Measurements from ENCODE around the gene UBE2D3. TPM values are rescaled to one million over a fixed set of nuclear protein-coding genes. Genes with fewer than 3 reads are reported as not detected.
"Not testable (repeated sequence)": the region's sequence is repeated elsewhere in the genome, so short reads cannot be mapped to it uniquely, and the experiment has no call there.

Gene UBE2D3
- polyA plus RNA-seq (2012; ENCODE audit: missing spikeins): 256 TPM

DNA sequence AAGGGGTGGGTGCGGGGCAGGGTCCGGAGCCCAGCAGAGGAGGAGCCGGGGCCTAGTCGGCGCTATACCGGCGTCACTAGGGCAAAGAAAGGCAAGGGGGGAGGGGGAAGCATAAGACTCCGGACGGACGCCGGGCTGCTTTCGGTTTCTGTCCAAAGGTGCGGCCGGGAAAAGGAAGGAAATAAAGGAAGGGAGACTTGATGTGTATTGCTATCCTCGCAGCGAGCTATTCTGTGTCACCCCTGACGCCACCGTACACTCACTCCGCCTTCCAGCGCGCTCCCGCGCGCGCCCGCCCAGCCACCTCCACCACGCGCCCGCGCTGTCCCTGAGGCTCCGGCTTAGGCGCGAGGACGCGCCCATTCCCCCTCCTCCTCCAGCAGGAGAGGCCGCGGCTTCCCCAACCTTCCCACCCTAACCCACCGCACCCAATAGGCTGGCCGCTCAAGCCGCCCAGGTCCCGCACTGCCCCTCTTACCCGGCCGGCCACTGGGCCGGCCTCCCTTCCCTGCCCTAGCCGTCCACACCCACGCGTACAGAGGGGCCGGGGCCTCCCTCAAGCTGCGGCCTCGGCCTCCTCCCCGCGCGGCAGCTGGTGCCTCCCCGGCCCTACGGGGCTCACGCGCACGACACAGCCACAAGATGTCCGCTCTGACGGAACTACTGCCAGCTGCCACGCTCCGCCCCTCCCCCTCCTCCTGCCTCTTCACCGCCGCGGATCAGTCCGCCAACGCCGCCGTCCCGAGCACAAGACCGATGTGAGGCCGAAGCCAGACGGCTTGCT lies at the start of gene UBE2D3:
UBE2D3 (minus strand) TSS at position 662 of the 784 bp plus-strand sequence. CDS start 1,043 bp downstream, outside the sequence.
- TF ChIP-seq POLR2AphosphoS5 (IDR thresholded peaks at IDR 0.05; ENCODE audit: low read depth, low read length) (peak; percentile 88; the same call in 1 of the 2 replicates), TAF1 (IDR thresholded peaks at IDR 0.05; ENCODE audit: borderline replicate concordance, low read depth, low read length) (peak; percentile 92), POLR2A (IDR thresholded peaks at IDR 0.05; ENCODE audit: low read depth, low read length) (peak; percentile 81; the same call in 1 of the 2 replicates)
- FAIRE-seq (no peak), DNase-seq (ENCODE audit: insufficient read length) (peak; percentile 30)

DNA sequence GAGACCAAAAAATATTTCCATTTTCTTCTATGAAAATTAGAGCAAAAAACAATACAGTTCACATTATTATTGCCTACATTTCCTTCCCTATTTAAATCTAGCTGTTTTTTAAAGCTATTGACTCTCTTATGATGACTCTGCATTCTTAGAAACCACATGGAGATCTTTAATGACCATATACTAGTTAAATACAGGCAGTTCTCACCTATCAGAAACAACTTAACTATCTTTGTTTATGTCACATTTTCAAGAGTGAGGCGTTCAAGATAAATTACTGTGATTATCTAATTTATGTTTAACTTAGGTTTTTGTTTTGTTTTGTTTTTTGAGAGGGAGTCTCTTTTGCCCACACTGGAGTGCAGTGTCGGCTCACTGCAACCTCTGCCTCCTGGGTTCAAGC lies 44.4 kb upstream of the UBE2D3 start:
- FAIRE-seq (no peak), DNase-seq (ENCODE audit: insufficient read length) (no peak)
- TF ChIP-seq POLR2A (IDR thresholded peaks at IDR 0.05; ENCODE audit: low read depth, low read length): no peak
- no peak for TF ChIP-seq POLR2AphosphoS5 (IDR thresholded peaks at IDR 0.05; ENCODE audit: low read depth, low read length)
- TF ChIP-seq TAF1 (IDR thresholded peaks at IDR 0.05; ENCODE audit: borderline replicate concordance, low read depth, low read length): no peak

DNA sequence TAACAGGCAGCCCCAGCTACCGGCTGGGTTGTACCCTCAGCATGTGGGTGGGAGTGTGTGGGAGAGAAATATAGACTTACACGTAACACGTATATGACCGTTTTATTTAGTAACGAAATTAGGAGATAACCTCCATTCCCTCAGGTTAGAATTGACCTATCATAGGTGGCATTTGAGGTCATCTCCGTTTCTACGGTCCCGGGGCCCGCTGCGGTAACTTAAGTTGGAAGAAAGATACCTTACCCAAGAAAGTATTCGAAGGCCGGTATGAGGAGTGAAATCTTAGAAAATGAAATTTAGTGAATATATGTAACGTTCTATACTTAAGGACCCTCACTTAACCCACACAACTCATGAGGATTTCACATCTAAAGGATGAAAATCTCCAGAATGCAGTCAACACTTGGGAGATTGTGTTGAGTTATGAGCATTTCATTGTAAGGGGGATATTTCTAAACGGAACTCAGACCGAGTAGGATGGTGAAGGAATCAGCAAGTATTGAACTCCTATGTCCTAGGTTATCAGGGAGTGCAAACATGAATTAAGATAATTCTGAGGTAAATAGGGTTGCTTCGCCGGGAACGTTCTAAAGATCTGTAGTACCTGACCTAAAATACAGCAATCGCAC lies 42.3 kb upstream of the UBE2D3 start:
- DNase-seq (ENCODE audit: insufficient read length): no peak
- TF ChIP-seq POLR2A (IDR thresholded peaks at IDR 0.05; ENCODE audit: low read depth, low read length) (no peak), POLR2AphosphoS5 (IDR thresholded peaks at IDR 0.05; ENCODE audit: low read depth, low read length) (no peak), TAF1 (IDR thresholded peaks at IDR 0.05; ENCODE audit: borderline replicate concordance, low read depth, low read length) (no peak)
- peak; percentile 74 for FAIRE-seq

DNA sequence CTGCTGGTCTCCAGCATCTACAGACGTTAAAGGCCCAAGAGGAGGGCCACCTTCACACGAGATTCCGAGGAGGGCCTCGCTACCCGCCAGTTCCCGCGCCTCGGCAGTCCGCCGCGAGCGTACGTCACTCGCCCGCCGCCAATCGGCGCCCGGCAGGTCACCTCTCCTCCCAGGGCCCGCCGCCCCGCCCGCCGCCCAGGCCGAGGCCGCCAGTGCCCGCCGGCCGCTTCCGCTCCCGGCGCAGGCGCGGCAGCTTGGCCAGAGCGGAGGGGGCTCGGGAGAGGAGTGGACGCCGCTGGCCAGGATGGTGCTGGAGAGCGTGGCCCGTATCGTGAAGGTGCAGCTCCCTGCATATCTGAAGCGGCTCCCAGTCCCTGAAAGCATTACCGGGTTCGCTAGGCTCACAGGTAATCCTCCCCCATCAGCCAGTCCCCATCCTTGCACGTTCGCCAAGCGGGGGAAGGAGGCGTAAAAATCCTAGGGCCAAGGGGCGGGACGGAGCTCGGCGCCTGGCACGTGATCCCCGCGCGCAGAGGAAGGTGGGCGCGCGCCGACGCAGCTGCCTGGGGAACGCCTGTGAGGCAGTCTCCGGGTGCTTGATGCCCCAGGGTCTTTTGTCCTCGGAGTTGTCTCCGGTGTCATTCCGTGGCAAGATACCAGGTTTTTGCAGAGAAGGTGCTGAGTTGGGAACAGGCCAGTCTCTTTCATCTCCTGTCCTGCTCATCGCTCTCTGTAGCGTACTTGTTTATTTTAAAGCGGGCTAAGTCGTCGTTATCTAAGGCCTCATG lies 41.6 kb upstream of the UBE2D3 start, which contains the start of gene CISD2:
CISD2 (plus strand) TSS at position 212 of the 788 bp plus-strand sequence; CDS start at position 305, 93 bp downstream.
- DNase-seq (ENCODE audit: insufficient read length) (peak; percentile 68), FAIRE-seq (peak; percentile 98)
- peak; percentile 96 for TF ChIP-seq POLR2AphosphoS5 (IDR thresholded peaks at IDR 0.05; ENCODE audit: low read depth, low read length)
- TF ChIP-seq TAF1 (IDR thresholded peaks at IDR 0.05; ENCODE audit: borderline replicate concordance, low read depth, low read length): peak; percentile 64
- peak; percentile 92 for TF ChIP-seq POLR2A (IDR thresholded peaks at IDR 0.05; ENCODE audit: low read depth, low read length)

DNA sequence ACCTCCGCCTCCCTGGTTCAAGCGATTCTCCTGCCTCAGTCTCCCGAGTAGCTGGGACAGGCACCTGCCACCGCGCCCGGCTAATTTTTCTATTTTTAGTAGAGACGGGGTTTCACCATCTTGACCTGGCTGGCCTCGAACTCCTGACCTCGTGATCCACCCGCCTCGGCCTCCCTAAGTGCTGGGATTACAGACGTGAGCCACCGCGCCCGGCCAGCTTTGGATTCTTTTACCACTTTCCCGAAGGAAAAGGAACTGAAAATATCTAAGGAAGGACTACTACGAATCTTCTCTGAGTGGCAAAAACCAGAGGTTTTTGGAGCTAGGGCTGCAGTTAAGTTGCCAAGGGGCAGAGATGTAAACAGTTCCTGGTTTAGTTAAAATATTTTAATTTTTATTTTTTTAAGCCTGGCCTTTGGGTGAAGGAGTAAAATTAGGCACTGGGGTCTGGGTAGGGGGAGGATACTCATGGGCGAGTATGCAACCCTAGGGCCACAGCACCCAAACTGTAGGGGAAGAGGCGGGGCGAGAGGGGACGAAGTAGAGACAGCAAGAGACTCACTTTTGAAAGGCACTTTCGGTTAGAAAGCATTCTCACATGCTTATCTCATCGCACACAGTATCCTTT lies 40.9 kb upstream of the UBE2D3 start:
- FAIRE-seq: no peak
- no peak for DNase-seq (ENCODE audit: insufficient read length)
- TF ChIP-seq POLR2A (IDR thresholded peaks at IDR 0.05; ENCODE audit: low read depth, low read length): no peak; the same call in 1 of the 2 replicates
- peak; percentile 76; the same call in 1 of the 2 replicates for TF ChIP-seq POLR2AphosphoS5 (IDR thresholded peaks at IDR 0.05; ENCODE audit: low read depth, low read length)

DNA sequence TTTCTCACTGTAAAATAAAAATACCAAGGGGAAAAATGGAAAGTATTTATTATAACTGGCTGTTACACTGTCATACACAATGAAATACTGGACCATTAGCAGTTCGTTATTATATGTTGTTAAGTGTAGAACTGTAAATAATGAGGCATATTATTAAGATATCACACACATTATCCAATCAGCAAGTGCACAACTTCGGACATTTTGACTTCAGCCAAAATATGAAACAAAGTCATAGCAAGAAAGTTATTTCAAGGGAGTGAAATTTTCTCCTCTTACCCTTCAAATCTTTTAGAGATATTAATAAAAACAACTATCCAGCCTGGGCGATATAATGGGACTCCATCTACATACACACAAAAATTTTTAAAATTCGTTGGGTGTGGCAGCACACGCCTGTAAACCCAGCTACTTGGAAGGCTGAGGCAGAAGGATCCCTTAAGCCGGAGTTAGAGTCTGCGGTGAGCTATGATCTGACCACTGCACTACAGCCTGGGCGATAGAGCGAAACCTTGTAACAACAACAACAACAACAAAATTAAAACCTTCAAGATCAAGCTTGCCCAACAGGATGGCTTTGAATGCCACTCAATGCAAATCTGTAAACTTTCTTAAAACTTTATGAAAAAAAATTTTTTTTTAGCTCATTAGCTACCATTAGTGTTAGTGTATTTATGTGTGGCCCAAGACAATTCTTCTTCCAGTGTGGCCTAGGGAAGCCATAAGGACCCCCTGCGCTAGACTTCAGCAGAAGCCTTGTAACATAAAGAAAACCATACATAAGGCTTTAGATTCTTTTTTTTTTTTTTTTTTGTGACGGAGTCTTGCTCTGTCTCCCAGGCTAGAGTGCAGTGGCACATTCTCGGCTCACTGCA lies 40.2 kb upstream of the UBE2D3 start:
- TF ChIP-seq TAF1 (IDR thresholded peaks at IDR 0.05; ENCODE audit: borderline replicate concordance, low read depth, low read length) (no peak), POLR2A (IDR thresholded peaks at IDR 0.05; ENCODE audit: low read depth, low read length) (0 out of 2 replicates have a peak, but pooled peaks have one; percentile 15)
- peak; percentile 84 for FAIRE-seq
- no peak for DNase-seq (ENCODE audit: insufficient read length)

DNA sequence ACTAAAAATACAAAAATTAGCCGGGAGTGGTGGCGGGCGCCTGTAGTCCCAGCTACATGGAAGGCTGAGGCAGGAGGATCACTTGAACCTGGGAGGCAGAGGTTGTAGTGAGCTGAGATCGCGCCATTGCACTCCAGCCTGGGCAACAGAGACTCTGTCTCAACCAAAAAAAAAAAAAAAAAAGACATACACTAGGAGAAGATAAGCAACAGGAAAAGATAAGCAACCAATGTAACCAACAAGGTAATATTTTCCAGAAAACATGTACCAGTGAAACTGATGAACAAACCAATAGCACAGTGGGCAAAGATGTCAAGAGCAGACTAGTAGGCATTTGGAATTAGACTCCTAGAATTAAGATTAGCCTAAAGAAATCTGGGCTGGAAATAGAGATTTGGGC lies 38.0 kb upstream of the UBE2D3 start:
- not testable (repeated sequence) for DNase-seq (ENCODE audit: insufficient read length); FAIRE-seq

DNA sequence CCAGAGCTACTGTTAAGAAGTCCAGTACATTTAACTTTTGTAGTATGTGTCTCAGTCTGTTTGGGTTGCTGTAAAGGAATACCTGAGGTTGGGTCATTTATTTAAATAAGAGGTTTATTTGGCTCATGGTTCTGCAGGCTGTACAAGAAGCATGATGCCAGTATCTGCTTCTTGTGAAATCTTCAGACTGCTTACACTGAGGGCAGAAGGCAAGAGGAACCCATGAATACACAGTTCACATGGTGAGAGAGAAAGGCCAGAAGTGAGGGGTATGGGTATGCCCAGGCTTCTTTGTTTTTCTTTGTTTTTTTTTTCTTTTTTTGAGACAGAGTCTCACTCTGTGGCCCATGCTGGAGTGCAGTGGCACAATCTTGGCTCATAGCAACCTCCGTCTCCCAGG lies 35.4 kb upstream of the UBE2D3 start:
- FAIRE-seq (no peak), DNase-seq (ENCODE audit: insufficient read length) (no peak)
- TF ChIP-seq POLR2A (IDR thresholded peaks at IDR 0.05; ENCODE audit: low read depth, low read length): no peak
- TF ChIP-seq POLR2AphosphoS5 (IDR thresholded peaks at IDR 0.05; ENCODE audit: low read depth, low read length): no peak
- no peak for TF ChIP-seq TAF1 (IDR thresholded peaks at IDR 0.05; ENCODE audit: borderline replicate concordance, low read depth, low read length)

DNA sequence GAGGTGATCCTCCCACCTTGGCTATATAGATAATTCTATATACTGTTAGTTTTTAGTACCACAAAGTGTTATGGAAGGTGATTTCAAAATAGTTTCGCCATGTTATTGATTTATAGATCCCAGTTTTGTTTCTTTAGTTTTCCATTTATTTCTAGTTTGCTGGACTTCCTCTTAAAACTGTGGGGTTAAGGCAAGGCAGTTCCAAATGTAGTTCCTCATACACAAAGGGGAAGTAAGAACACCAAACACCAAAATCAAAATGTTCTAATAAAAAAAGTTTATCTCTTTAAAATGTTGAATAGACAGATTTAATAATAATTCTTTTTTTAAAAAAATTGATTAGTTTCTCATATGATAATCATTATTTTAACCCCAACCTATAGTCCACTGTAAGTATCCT lies 34.7 kb upstream of the UBE2D3 start:
- no peak for FAIRE-seq
- TF ChIP-seq POLR2A (IDR thresholded peaks at IDR 0.05; ENCODE audit: low read depth, low read length) (no peak), POLR2AphosphoS5 (IDR thresholded peaks at IDR 0.05; ENCODE audit: low read depth, low read length) (no peak), TAF1 (IDR thresholded peaks at IDR 0.05; ENCODE audit: borderline replicate concordance, low read depth, low read length) (no peak)
- DNase-seq (ENCODE audit: insufficient read length): no peak

DNA sequence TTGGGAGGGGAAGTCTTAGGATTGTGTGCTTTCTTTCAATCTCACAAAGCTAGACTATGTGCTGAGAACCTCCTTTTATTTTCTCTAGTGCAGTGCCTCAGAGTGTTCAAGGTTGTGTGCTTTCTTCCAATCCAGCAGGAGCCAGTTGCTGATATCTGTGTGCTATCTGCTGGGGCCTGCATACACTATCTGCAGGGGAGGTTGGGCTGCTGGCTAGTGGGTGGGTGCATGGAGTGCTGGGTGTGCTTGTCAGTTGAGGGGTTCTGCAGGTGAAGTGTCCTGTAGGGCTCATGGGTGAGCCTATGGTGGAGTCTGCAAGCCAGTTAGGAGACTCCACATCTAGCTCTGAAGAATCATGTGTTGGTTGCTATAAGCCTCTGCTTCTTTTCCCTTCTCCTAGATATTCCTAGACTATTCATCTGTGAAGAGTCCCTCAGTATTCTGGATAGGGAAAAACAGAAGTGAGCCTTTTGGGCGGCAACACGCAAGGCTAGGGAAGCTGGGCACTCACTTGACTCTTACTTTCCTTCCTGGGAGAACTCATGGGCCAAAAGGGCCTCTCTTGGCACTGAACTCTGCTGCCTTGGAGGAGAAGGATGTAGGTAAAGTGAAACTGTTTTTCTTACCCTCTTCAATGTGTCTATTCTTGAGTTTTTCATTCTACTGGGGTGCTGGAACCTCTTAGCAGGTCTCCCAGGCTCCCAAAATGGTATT lies 33.4 kb upstream of the UBE2D3 start:
- TF ChIP-seq TAF1 (IDR thresholded peaks at IDR 0.05; ENCODE audit: borderline replicate concordance, low read depth, low read length) (no peak), POLR2A (IDR thresholded peaks at IDR 0.05; ENCODE audit: low read depth, low read length) (no peak), POLR2AphosphoS5 (IDR thresholded peaks at IDR 0.05; ENCODE audit: low read depth, low read length) (no peak)
- FAIRE-seq: no peak
- DNase-seq (ENCODE audit: insufficient read length): no peak
